Non-pigmented ciliary epithelial cell (primary cell): ENCODE results near the gene RNASE12.
"Not testable (repeated sequence)": the region's sequence is repeated elsewhere in the genome, so short reads cannot be mapped to it uniquely, and the experiment has no call there.

Experiments used
- DNase-seq: peaks from one replicate; pipeline ENCODE4 v3.0.0-alpha.2; 2010; ENCODE audit warnings: low read depth

Gene RNASE12

DNA sequence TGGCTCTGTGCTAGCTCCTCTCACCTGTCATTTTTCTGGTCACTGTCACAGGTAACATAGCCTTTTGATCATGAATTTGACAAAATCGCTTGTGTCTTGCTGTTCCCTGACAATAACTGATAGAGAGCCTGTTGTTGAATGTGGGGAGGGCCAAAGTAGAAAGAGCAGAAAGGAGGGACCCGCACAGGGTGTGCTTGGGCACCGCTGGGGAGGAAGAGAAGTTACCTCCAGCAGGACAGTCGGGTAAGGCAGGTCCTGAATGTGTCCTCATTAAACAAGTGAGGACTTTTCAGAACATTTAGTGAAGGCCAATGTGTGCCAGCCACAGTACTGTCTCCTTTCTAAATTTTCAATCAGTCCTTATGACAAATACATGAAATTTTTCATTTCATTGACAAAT, at the start of gene RNASE12:
Gene RNASE12, minus strand, starts transcription at position 142 of the 400 bp plus-strand sequence. CDS start 653 bp downstream, outside the sequence.
- DNase-seq = no peak

DNA sequence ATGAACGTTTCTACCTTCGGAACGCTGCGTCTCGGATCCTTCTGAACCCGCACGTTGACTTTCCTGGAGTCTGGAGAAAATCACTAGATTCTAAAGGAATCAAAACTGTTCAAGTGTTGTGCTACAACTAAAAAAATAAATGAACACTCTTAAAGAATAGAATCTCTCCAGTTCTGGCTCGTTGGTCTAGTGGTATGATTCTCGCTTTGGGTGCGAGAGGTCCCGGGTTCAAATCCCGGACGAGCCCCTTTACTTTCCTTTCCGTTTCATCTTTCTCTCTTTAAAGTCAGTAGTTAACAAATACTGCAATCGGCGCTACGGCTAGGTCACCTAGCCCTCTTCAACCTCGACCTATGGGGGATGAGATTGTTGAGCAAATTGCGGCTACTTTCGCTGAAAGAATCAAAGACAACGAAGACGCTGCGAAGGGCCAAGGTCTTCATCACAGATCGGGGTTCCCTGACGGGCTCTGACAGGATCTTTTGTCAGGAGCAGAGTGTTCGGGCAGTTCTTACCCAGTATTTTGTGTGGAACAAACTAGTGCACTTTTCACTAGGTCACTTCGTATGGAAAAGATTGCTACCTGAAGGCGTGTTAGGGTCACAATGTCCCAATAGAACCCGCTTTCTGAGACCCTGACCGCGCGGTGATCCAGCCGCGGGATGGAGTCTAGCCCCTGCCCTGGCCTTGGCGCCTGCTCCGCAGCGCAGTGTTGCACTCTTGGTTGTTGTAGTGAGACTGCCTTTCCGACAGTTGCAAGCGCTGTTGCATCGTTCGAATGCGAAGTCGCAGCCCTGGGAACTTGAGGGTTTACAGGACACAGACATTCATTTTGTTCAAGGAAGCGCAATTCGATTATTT, 41.9 kb upstream of the RNASE12 start:
- DNase-seq = peak; percentile 72

DNA sequence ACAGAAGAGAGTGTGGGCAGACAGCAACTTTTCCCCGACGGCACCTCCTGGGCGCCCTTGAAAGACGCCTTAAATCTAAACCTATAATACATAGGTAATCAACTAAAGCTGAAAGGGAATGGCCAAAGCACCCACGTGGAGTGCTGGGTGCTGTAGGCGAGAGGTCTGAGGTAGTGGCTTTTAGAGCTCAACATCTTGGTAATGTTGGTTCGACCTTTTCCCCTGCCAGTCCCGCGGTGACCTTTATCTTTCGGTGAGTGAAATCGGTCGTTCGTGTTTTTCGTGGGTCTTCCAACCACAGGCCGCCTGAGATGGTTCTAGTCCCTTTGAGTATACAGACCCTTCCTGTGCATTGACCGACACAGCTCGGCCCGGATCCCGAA, 41.3 kb upstream of the RNASE12 start:
- no peak for DNase-seq

GRCh38 chr14:20631880-20632389, 40.8 kb upstream of the RNASE12 start:
- DNase-seq = no peak

DNA sequence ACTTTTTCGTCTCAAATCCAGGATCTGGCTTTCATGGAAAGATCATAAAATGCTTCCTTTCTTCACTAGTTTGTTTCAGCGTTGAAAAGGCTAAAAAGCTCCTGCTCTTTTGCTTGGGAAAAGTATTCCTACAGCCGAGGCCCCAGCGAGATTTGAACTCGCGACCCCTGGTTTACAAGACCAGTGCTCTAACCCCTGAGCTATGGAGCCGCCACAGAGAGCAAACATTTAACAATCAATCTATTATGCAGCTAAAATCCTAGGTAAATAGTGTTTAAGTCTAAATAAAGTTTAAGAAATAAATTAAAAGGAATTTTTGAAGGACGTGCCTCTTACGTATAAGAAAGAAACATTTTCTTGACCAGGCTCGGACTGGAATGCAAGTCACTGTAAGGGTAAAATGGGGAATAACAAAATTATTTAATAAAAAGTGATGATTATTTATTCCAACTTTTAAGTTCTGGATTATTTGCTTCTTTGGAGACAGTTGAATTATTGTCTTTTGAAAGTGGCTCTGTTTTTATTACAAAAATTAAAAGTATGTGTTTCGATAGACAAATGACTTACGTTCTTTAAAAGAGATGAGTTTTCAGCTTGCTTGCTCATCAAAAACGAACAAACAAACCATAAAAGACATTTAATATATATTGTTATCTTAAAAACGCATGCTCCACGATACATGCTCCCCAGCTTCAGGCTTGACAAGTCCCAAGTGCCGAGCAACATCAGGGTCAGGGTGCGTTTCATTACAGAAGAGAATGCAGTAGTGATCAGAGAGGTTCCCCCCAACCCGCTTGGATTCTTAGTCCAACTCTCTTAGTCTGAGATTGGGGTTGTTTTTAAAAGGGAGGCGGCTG, 40.1 kb upstream of the RNASE12 start:
- no peak for DNase-seq

DNA sequence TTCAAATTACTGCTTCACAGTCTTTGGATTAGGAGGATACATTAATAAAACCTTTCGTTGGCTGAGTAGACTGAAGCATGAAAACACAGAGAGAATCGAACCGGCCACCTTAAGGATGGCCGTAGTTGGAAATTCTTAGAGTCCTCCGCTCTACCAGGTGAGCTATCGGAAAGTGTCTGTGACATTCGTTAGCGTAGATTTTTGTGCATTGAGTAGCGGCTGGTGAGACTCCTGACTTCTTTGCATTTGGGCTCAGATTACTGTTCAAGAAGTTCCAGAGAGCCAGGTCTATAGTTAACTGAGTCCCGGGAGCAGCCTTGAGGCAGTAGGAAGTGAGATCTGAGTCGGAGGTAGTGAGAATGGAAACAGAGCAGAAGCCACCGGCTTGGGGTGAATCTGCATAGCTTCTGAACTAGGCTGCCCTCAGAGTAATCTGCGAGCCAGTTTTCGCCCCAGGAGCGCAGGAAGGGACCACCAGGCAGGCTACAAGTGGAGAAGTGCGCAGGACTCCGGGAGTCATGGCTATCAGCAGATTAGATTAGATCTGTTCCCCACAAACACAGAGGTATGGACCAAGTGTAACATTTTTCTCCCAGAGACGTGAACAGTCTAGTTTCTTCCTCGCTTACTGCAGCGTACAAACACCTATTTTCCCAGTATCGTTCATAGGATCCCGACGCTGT, 39.3 kb upstream of the RNASE12 start:
- DNase-seq = no peak

- no peak for DNase-seq
Observed at GRCh38 chr14:20628063-20628854, 37.1 kb upstream of the RNASE12 start.

- no peak for DNase-seq
Observed at GRCh38 chr14:20627346-20628027, 36.3 kb upstream of the RNASE12 start.

DNA sequence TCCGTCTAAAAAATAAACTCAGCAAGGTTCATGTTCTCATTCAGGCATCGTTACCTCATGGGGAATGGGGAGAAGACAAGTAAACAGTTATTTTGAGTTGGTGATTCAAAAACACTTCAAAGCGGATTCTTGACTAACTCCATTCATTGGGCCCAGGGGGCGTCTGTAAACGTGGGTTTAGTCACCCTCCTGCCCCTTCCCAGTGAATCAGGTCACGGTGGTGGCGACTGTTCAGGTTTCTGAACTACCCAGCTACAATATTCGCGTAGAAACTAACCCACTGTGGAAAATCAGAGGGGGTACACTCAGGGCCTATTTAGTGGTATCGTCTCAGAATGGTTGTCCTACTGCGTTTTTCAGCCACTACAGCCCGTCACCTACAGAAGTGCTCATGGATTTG, 35.1 kb upstream of the RNASE12 start:
- no peak for DNase-seq

- no peak for DNase-seq
Observed at GRCh38 chr14:20624495-20625070, 33.4 kb upstream of the RNASE12 start.

GRCh38 chr14:20623798-20624197, 32.6 kb upstream of the RNASE12 start:
- no peak for DNase-seq

DNA sequence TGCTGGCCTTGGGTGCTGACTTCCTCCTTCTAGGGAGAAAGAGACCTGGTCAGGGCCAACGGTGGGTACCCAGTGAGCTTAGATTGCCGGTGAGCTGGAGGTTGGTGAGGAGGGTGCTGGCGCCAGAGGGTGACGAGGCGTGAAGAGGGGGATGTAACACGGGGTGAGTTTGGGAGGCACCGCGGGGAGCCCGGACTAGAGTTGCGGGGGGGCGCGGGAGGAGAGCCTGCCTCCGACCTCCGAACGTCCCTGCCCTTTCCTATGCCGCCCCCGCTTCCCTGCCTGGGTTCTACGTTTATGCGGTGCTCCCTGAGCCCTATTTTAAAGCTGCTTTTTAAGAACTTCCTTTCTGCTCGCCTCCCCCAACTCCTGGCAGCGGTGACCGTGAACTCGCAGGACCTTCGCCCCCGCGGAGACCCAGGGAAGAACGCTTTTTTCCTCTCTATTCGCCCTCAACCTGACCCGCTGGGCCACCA, 31.7 kb upstream of the RNASE12 start:
- DNase-seq = no peak

DNA sequence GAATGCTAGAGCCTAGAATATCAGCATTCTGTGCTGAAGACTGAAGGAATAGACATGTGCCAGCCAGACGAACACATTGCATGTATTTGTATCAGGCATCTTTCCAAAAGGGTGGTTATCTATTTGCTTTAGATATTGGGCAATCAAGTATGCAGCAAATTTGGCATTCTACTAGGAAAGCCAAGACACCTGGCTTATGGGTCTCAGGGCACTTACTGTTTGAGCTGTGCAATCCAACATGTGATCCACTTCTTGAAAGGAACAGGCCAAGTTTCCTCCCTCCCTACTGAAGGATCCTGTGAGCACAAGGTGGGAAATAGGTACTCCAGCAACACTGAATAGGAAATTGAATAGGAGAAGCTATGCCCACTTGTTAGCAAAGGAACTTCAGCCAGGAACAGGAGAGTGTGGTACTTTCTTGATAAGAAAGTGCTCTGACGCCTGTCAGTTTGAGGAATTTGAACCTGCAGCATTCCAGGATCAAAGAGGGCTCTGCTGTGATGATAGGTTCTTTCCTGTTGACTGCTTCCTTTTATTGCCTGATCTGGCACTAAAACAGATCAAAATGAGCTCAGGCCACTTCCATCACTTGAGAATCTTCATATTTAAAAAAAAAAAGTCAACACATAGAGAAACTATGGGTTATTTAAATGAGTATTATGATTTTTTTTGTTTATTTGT, 29.8 kb upstream of the RNASE12 start:
- no peak for DNase-seq

GRCh38 chr14:20619688-20620087, 28.5 kb upstream of the RNASE12 start:
- not testable (repeated sequence) for DNase-seq

DNA sequence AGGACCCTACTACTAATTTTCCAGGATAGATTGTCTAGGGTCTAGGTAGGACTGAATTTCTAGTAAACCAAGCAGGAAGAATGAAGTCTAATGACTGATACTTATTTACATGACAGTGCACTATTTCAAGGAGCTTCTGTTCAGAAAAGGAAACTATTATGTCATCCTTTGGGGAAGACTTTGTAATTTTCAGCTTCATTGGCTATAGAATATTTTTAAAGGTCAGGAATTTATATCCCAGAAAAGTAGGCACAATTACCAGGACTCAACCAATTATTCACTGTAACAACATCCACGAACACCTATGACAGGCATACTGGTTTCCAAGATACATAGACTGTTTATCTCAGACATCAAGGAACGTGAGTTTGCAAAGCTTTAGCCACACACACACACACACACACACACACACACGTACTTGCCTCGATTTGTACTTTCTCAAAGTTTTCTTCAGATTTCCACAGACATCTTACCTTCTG, 27.1 kb upstream of the RNASE12 start:
- no peak for DNase-seq

DNA sequence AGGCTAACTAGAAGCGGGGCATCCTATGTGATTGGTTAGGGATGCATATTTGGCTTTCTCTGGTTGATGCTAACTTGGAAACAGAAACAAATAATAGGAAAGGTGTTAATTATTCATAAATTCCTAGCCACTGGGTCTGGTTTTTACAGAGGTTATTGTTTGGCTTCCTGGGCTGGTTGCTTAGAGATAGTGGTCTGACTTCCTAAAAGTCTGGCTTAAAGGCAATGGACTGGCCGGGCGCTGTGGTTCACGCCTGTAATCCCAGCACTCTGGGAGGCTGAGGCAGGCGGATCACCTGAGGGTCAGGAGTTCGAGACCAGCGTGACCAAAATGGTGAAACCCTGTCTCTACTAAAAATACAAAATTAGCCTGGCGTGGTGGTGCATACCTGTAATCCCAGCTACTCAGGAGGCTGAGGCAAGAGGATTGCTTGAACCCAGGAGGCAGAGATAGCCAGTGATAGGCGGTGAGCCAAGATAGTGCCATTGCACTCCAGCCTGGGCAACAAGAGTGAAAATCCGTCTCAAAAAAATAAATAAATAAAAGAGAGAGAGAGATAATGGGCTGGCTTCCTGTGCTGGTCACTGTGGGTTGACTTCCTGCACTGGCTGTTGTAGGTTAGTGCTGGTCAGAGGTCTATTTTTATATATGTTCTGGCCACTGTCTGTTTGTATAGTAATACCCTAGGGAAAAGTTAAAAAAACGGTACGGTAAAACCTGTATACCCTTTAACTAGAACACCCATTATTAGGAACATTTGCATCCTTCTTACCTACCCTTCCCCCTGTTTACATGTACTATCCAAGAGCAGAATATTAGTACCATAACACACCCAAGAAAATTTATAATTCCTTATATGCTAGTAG, 26.2 kb upstream of the RNASE12 start:
- DNase-seq = no peak

- no peak for DNase-seq
Observed at GRCh38 chr14:20615996-20616395, 24.8 kb upstream of the RNASE12 start.

GRCh38 chr14:20614038-20614840, 23.1 kb upstream of the RNASE12 start:
- DNase-seq = no peak
